ENCODE results near the gene GBX1.

GBX1 gene

GRCh38 chr7:151110941-151111645 lies 56.4 kb downstream of the GBX1 start:
- peak; percentile 79 to 87 (median 84) for DNase-seq

- no peak for DNase-seq
Measured at GRCh38 chr7:151110236-151110940, 57.1 kb downstream of the GBX1 start.

GRCh38 chr7:151109094-151110048 lies 58.1 kb downstream of the GBX1 start:
- peak in 1 of 3 donors; percentile 32 for DNase-seq

- no peak for DNase-seq
Measured at GRCh38 chr7:151107882-151108281, 59.6 kb downstream of the GBX1 start.

- DNase-seq = no peak
Measured at GRCh38 chr7:151104411-151105235, 62.9 kb downstream of the GBX1 start.

GRCh38 chr7:151103973-151104372 lies 63.5 kb downstream of the GBX1 start:
- DNase-seq = no peak

- DNase-seq = no peak
Measured at GRCh38 chr7:151102991-151103390, 64.5 kb downstream of the GBX1 start.

GRCh38 chr7:151101621-151102396 lies 65.7 kb downstream of the GBX1 start:
- no peak for DNase-seq

- no peak for DNase-seq
Measured at GRCh38 chr7:151100921-151101320, 66.6 kb downstream of the GBX1 start.

GRCh38 chr7:151099486-151100211 lies 67.8 kb downstream of the GBX1 start:
- DNase-seq = peak in 2 of 3 donors; percentile 43 to 44
